H9 (cell line): ENCODE results near the gene TAOK2. TPM values are rescaled to one million over a fixed set of nuclear protein-coding genes. Genes with fewer than 3 reads are reported as not detected.

Experiments used
- DNase-seq: peaks from one replicate; pipeline ENCODE4 v3.0.0-alpha.2; 2017
- H2AFZ ChIP-seq: one replicate; pipeline ENCODE4 v1.6.1; 2013; ENCODE audit warnings: mild to moderate bottlenecking, low read length, control low read depth, moderate library complexity
- H2AK5ac ChIP-seq: 2 replicates; pipeline ENCODE4 v1.6.1; 2013; ENCODE audit warnings: low read length, control low read depth, mixed read lengths; ENCODE audit not compliant: insufficient read length
- H2BK120ac ChIP-seq: one replicate; pipeline ENCODE4 v1.6.1; 2013; ENCODE audit warnings: low read depth, mild to moderate bottlenecking, low read length, control low read depth, inconsistent platforms; ENCODE audit not compliant: poor library complexity, severe bottlenecking
- H2BK12ac ChIP-seq: 2 replicates; pipeline ENCODE4 v1.6.1; 2013; ENCODE audit warnings: low read length, control low read depth, mixed read lengths, low read depth; ENCODE audit not compliant: insufficient read length
- H2BK15ac ChIP-seq: 2 replicates; pipeline ENCODE4 v1.6.1; 2013; ENCODE audit warnings: low read depth, low read length, control low read depth
- H2BK20ac ChIP-seq: one replicate; pipeline ENCODE4 v1.6.1; 2013; ENCODE audit warnings: low read depth, mild to moderate bottlenecking, low read length, control low read depth, inconsistent platforms; ENCODE audit not compliant: poor library complexity, severe bottlenecking
- H2BK5ac ChIP-seq: 2 replicates; pipeline ENCODE4 v1.6.1; 2013; ENCODE audit warnings: low read length, control low read depth, mixed read lengths; ENCODE audit not compliant: insufficient read length
- H3K14ac ChIP-seq: 2 replicates; pipeline ENCODE4 v1.6.1; 2013; ENCODE audit warnings: low read length, control low read depth; ENCODE audit not compliant: insufficient read depth
- H3K18ac ChIP-seq: 2 replicates; pipeline ENCODE4 v1.6.1; 2013; ENCODE audit warnings: low read depth, mild to moderate bottlenecking, mixed read lengths, low read length, control low read depth; ENCODE audit not compliant: insufficient read length
- H3K23ac ChIP-seq: 2 replicates; pipeline ENCODE4 v1.6.1; 2013; ENCODE audit warnings: low read length, control low read depth, mixed read lengths, low read depth; ENCODE audit not compliant: insufficient read length
- H3K23me2 ChIP-seq: 2 replicates; pipeline ENCODE4 v1.6.1; 2013; ENCODE audit warnings: low read depth, mild to moderate bottlenecking, mixed read lengths, low read length, control low read depth; ENCODE audit not compliant: insufficient read length, poor library complexity, severe bottlenecking
- H3K27ac ChIP-seq: 2 replicates; pipeline ENCODE4 v1.5.1; 2013; ENCODE audit warnings: low read length, control low read depth, mixed read lengths, low read depth; ENCODE audit not compliant: insufficient read length
- H3K27me3 ChIP-seq: 2 replicates; pipeline ENCODE4 v1.6.1; 2013; ENCODE audit warnings: low read length, control low read depth, inconsistent platforms; ENCODE audit not compliant: insufficient read depth
- H3K4ac ChIP-seq: 2 replicates; pipeline ENCODE4 v1.6.1; 2013; ENCODE audit warnings: low read depth, mild to moderate bottlenecking, control low read depth, inconsistent platforms, low read length, moderate library complexity
- H3K4me1 ChIP-seq: 2 replicates; pipeline ENCODE4 v1.6.1; 2013; ENCODE audit warnings: low read length, control low read depth, inconsistent platforms; ENCODE audit not compliant: insufficient read depth
- H3K4me2 ChIP-seq: 2 replicates; pipeline ENCODE4 v1.6.1; 2013; ENCODE audit warnings: low read length, control low read depth, mixed read lengths; ENCODE audit not compliant: insufficient read length, insufficient read depth
- H3K56ac ChIP-seq: 2 replicates; pipeline ENCODE4 v1.6.1; 2013; ENCODE audit warnings: low read depth, mild to moderate bottlenecking, mixed read lengths, low read length, control low read depth; ENCODE audit not compliant: insufficient read length
- H3K79me1 ChIP-seq: 2 replicates; pipeline ENCODE4 v1.6.1; 2013; ENCODE audit warnings: low read depth, mild to moderate bottlenecking, moderate library complexity, low read length, control low read depth, inconsistent platforms; ENCODE audit not compliant: insufficient read depth, poor library complexity, severe bottlenecking
- H3K79me2 ChIP-seq: 2 replicates; pipeline ENCODE4 v1.6.1; 2013; ENCODE audit warnings: low read length, control low read depth, inconsistent platforms; ENCODE audit not compliant: insufficient read depth
- H3K9ac ChIP-seq: 2 replicates; pipeline ENCODE4 v1.6.1; 2013; ENCODE audit warnings: low read length, control low read depth, mixed read lengths; ENCODE audit not compliant: insufficient read length; ENCODE audit errors: extremely low read depth
- H3K9me3 ChIP-seq: one replicate; pipeline ENCODE4 v1.6.1; 2013; ENCODE audit warnings: low read depth, low read length, inconsistent platforms; ENCODE audit not compliant: control insufficient read depth
- H3T11ph ChIP-seq: one replicate; pipeline ENCODE4 v1.6.1; 2013; ENCODE audit warnings: mild to moderate bottlenecking, low read length, control low read depth, inconsistent platforms
- H4K20me1 ChIP-seq: one replicate; pipeline ENCODE4 v1.6.1; 2013; ENCODE audit not compliant: control insufficient read depth, insufficient read length, insufficient read depth
- H4K5ac ChIP-seq: 2 replicates; pipeline ENCODE4 v1.6.1; 2013; ENCODE audit warnings: low read depth, mild to moderate bottlenecking, mixed read lengths, low read length, control low read depth; ENCODE audit not compliant: insufficient read length
- H4K8ac ChIP-seq: replicated peaks from 2 replicates; pipeline ENCODE4 v1.6.1; 2013; ENCODE audit warnings: low read length, control low read depth, mixed read lengths, low read depth; ENCODE audit not compliant: insufficient read length
- H4K91ac ChIP-seq: 2 replicates; pipeline ENCODE4 v1.6.1; 2013; ENCODE audit warnings: low read depth, mild to moderate bottlenecking, moderate library complexity, mixed read lengths, low read length, control low read depth; ENCODE audit not compliant: insufficient read length
- H3K27ac Mint-ChIP-seq, 3 experiments: 2 replicates in 2 of 3; 3 replicates in 1 of 3; pipeline ENCODE4 v1.8.0; 2020 to 2021; ENCODE audit warnings: mixed read lengths in 3 of 3, mild to moderate bottlenecking in 1 of 3, moderate library complexity in 1 of 3
- H3K27me3 Mint-ChIP-seq: 2 replicates; pipeline ENCODE4 v1.8.0; 2021; ENCODE audit warnings: low read depth, mild to moderate bottlenecking, moderate library complexity, mixed read lengths
- H3K36me3 Mint-ChIP-seq, 3 experiments: 2 replicates in 2 of 3; 3 replicates in 1 of 3; pipeline ENCODE4 v1.8.0; 2020 to 2021; ENCODE audit warnings: low read depth in 3 of 3, mixed read lengths in 3 of 3; ENCODE audit not compliant: insufficient read depth in 1 of 3
- H3K4me1 Mint-ChIP-seq, 2 experiments: 2 replicates each; pipeline ENCODE4 v1.8.0; 2020; ENCODE audit warnings: mixed read lengths in 2 of 2
- H3K4me3 Mint-ChIP-seq, 2 experiments: 2 replicates in 1 of 2; 3 replicates in 1 of 2; pipeline ENCODE4 v1.8.0; 2020 to 2021; ENCODE audit warnings: mild to moderate bottlenecking in 2 of 2, mixed read lengths in 2 of 2, moderate library complexity in 1 of 2
- H3K9me3 Mint-ChIP-seq, 2 experiments: 2 replicates in 1 of 2; 3 replicates in 1 of 2; pipeline ENCODE4 v1.8.0; 2020; ENCODE audit warnings: mild to moderate bottlenecking in 2 of 2, mixed read lengths in 2 of 2, moderate library complexity in 1 of 2
- WGBS: extraction: QIAGEN DNeasy Blood & Tissue Kit; methylation state at CpG from one replicate; pipeline ENCODE4 v1.1.7; 2013; ENCODE audit warnings: missing lambda C conversion rate, low lambda C conversion rate, mixed read lengths; ENCODE audit not compliant: insufficient read length; ENCODE audit errors: extremely low coverage; 5-methylcytosine and 5-hydroxymethylcytosine counted together
- total RNA-seq: library from RNA; stranded (reverse); gene quantifications from 2 replicates; pipeline ENCODE4 v1.2.1, GENCODE V29; 2021
- TF ChIP-seq, protein P1 (sequence below): fragments of 200-600 bp; sonication (generic); conservative IDR thresholded peaks from 3 replicates; pipeline ENCODE4 v1.8.0; 2021; ENCODE audit warnings: antibody characterized with exemption, mild to moderate bottlenecking

The TAOK2 gene
- total RNA-seq, 1 experiment from 2014 or later = 43.9 TPM

DNA sequence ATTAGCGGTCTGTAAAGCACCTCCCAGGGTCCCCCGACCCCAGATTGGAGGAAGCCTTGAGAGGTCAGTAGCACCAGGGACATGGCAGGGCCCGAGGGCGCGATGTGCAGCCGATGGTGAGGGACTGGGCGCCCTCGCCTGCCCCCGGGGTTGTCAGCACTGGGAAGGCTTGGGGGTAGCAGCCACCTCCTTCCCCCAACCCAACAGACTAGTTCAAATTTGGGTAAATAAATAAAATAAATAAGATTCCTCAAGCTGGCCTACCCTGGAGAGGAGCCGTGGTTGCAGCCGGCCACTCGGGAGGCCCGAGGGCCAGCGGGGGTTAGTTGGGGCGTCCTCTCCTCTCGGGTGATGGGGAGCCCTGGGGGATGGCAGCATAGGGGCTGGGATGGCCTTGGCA, 50.8 kb downstream of the TAOK2 start:
- Histone ChIP-seq H3K18ac (no peak overlapping the region), H4K20me1 (no peaks in the 10 kb centered on the region), H2BK5ac (no peak overlapping the region), H3K23ac (no peak overlapping the region), H4K8ac (no peak overlapping the region), H3K4me2 (no peak overlapping the region), H2BK120ac (no peak overlapping the region), H3K9ac (no peak overlapping the region), H2AK5ac (no peak overlapping the region), H3K79me1 (no peaks in the 10 kb centered on the region), H4K5ac (no peak overlapping the region), H3K4me1 (peaks cover 2% of the 10 kb centered on the region; the same call in 1 of the 2 replicates), H4K91ac (no peak overlapping the region), H3K27me3 (no peaks in the 10 kb centered on the region), H2BK12ac (no peak overlapping the region), H3K14ac (no peak overlapping the region), H3K9me3 (no peaks in the 10 kb centered on the region), H2BK15ac (no peak overlapping the region), H3K79me2 (no peaks in the 10 kb centered on the region), H3K23me2 (peaks cover 7% of the 10 kb centered on the region), H3K56ac (no peak overlapping the region), H2BK20ac (no peak overlapping the region), H3K27ac (no peak overlapping the region), H3K4ac (no peak overlapping the region), H3T11ph (no peak overlapping the region), H2AFZ (no peak overlapping the region)
- Mint-ChIP-seq H3K4me1 (peaks cover 8 to 23% of the 10 kb centered on the region in 2 experiments), H3K27me3 (no peaks in the 10 kb centered on the region; the same call in 1 of the 2 replicates), H3K4me3 (no peak overlapping the region), H3K36me3 (peaks cover 6 to 16% (median 10%) of the 10 kb centered on the region in 3 experiments; a peak in 5 of 7 replicates), H3K9me3 (no peaks in the 10 kb centered on the region; a peak in 1 of 5 replicates), H3K27ac (peak overlapping the region in 1 of 3 experiments; percentile 85; a peak in 2 of 7 replicates)
- TF ChIP-seq, protein P1, sequence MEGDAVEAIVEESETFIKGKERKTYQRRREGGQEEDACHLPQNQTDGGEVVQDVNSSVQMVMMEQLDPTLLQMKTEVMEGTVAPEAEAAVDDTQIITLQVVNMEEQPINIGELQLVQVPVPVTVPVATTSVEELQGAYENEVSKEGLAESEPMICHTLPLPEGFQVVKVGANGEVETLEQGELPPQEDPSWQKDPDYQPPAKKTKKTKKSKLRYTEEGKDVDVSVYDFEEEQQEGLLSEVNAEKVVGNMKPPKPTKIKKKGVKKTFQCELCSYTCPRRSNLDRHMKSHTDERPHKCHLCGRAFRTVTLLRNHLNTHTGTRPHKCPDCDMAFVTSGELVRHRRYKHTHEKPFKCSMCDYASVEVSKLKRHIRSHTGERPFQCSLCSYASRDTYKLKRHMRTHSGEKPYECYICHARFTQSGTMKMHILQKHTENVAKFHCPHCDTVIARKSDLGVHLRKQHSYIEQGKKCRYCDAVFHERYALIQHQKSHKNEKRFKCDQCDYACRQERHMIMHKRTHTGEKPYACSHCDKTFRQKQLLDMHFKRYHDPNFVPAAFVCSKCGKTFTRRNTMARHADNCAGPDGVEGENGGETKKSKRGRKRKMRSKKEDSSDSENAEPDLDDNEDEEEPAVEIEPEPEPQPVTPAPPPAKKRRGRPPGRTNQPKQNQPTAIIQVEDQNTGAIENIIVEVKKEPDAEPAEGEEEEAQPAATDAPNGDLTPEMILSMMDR = no peak
- DNase-seq = no peak
- no CpG with 5 or more reads among the region's 16 CpGs for WGBS
